Measurements from ENCODE around the gene IPO13. TPM values are rescaled to one million over a fixed set of nuclear protein-coding genes. Genes with fewer than 3 reads are reported as not detected.

IPO13 gene
- polyA plus RNA-seq, 1 of the 3 experiments (the other 2 are of a cell fraction): 15.5 TPM

GRCh38 chr1:43902058-43902831, 44.5 kb upstream of the IPO13 start:
- H3K9me3 ChIP-seq: no peaks in the 10 kb centered on the region
- CTCF ChIA-PET: interaction anchor here (0.8 to 1.4 kb wide), 4 partner anchors 12 to 139 kb away, joined by 3 to 8 read pairs (median 4); no protein-coding TSS in a partner anchor

More at GRCh38 chr1:43902058-43902831, 44.5 kb upstream of the IPO13 start:
- Histone ChIP-seq H3K79me2 (ENCODE audit: insufficient read depth) (no peaks in the 10 kb centered on the region), H3K27me3 (ENCODE audit: insufficient read depth) (no peaks in the 10 kb centered on the region), H3F3A (replicated peaks; ENCODE audit: insufficient read depth) (no peaks in the 10 kb centered on the region), H3K36me3 (replicated peaks in 1 of 2; ENCODE audit: control insufficient read depth in 1 of 2, insufficient read depth in 2 of 2, low read length in 1 of 2) (peaks cover 0 to 17% of the 10 kb centered on the region in 2 experiments), H2AFZ (ENCODE audit: low read depth) (no peak overlapping the region), H3K9ac (no peak overlapping the region), H3K4me1 (ENCODE audit: control insufficient read depth in 1 of 2, insufficient read depth in 2 of 2, low read depth in 1 of 2, low read length in 1 of 2) (no peaks in the 10 kb centered on the region), H3K4me3 (ENCODE audit: low read depth in 2 of 2, low read length in 1 of 2) (no peak overlapping the region), H3K9me2 (no peaks in the 10 kb centered on the region), H4K20me1 (ENCODE audit: insufficient read depth) (no peaks in the 10 kb centered on the region), H3K27ac (ENCODE audit: low read depth in 2 of 2, low read length in 1 of 2) (no peak overlapping the region), H3K4me2 (no peak overlapping the region)
- DNase-seq: no peak
- POLR2A ChIA-PET: no interaction called here
- no peak for TF ChIP-seq JUND (IDR thresholded peaks at IDR 0.05)
- TF ChIP-seq, protein P1, sequence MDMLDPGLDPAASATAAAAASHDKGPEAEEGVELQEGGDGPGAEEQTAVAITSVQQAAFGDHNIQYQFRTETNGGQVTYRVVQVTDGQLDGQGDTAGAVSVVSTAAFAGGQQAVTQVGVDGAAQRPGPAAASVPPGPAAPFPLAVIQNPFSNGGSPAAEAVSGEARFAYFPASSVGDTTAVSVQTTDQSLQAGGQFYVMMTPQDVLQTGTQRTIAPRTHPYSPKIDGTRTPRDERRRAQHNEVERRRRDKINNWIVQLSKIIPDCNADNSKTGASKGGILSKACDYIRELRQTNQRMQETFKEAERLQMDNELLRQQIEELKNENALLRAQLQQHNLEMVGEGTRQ (IDR thresholded peaks at IDR 0.05; ENCODE audit: borderline replicate concordance, low read depth, low read length): no peak
- TF ChIP-seq RCOR1 (IDR thresholded peaks at IDR 0.05; ENCODE audit: low read length): no peak
- TF ChIP-seq, protein P2, sequence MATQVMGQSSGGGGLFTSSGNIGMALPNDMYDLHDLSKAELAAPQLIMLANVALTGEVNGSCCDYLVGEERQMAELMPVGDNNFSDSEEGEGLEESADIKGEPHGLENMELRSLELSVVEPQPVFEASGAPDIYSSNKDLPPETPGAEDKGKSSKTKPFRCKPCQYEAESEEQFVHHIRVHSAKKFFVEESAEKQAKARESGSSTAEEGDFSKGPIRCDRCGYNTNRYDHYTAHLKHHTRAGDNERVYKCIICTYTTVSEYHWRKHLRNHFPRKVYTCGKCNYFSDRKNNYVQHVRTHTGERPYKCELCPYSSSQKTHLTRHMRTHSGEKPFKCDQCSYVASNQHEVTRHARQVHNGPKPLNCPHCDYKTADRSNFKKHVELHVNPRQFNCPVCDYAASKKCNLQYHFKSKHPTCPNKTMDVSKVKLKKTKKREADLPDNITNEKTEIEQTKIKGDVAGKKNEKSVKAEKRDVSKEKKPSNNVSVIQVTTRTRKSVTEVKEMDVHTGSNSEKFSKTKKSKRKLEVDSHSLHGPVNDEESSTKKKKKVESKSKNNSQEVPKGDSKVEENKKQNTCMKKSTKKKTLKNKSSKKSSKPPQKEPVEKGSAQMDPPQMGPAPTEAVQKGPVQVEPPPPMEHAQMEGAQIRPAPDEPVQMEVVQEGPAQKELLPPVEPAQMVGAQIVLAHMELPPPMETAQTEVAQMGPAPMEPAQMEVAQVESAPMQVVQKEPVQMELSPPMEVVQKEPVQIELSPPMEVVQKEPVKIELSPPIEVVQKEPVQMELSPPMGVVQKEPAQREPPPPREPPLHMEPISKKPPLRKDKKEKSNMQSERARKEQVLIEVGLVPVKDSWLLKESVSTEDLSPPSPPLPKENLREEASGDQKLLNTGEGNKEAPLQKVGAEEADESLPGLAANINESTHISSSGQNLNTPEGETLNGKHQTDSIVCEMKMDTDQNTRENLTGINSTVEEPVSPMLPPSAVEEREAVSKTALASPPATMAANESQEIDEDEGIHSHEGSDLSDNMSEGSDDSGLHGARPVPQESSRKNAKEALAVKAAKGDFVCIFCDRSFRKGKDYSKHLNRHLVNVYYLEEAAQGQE (IDR thresholded peaks at IDR 0.05; ENCODE audit: low read depth, low read length): no peak
- TF ChIP-seq, protein P3, sequence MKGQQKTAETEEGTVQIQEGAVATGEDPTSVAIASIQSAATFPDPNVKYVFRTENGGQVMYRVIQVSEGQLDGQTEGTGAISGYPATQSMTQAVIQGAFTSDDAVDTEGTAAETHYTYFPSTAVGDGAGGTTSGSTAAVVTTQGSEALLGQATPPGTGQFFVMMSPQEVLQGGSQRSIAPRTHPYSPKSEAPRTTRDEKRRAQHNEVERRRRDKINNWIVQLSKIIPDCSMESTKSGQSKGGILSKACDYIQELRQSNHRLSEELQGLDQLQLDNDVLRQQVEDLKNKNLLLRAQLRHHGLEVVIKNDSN (IDR thresholded peaks at IDR 0.05; ENCODE audit: borderline replicate concordance, low read depth): no peak
- no peak for TF ChIP-seq YY1 (IDR thresholded peaks at IDR 0.05; ENCODE audit: low read depth)
- TF ChIP-seq, protein P4, sequence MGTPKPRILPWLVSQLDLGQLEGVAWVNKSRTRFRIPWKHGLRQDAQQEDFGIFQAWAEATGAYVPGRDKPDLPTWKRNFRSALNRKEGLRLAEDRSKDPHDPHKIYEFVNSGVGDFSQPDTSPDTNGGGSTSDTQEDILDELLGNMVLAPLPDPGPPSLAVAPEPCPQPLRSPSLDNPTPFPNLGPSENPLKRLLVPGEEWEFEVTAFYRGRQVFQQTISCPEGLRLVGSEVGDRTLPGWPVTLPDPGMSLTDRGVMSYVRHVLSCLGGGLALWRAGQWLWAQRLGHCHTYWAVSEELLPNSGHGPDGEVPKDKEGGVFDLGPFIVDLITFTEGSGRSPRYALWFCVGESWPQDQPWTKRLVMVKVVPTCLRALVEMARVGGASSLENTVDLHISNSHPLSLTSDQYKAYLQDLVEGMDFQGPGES (IDR thresholded peaks at IDR 0.05; ENCODE audit: low read depth, low read length): no peak
- TF ChIP-seq EP300 (IDR thresholded peaks at IDR 0.05; ENCODE audit: borderline replicate concordance in 1 of 2, low read depth in 1 of 2, low read length in 1 of 2): no peak
- TF ChIP-seq EZH2phosphoT487 (IDR thresholded peaks at IDR 0.05; ENCODE audit: borderline replicate concordance, low read depth): no peak
- no peak for TF ChIP-seq GATA2 (CRISPR knock-in tag; IDR thresholded peaks at IDR 0.05)
- WGBS (ENCODE audit: low lambda C conversion rate): 100% methylated on average over 4 of the region's 4 CpGs

Measured in SK-N-SH (cell line).